LNCaP clone FGC (cell line): Measurements from ENCODE around the gene TAB2.

ENCODE experiments used
- DNase-seq: peaks from one replicate; pipeline ENCODE4 v3.0.0-alpha.2; 2011; ENCODE audit warnings: low read depth
- H3K4me3 ChIP-seq: 2 replicates; pipeline ENCODE4 v1.5.1; 2011; ENCODE audit warnings: mild to moderate bottlenecking, low read depth, low read length, control low read depth
- CTCF ChIP-seq: IDR thresholded peaks from 2 replicates; pipeline ENCODE4 v1.5.1; 2012; ENCODE audit warnings: mild to moderate bottlenecking; ENCODE audit not compliant: control insufficient read depth, insufficient read depth; ENCODE audit errors: extremely low read depth

The TAB2 gene

GRCh38 chr6:149289966-149290365 is 27.5 kb upstream of the TAB2 start:
- no peak for DNase-seq
- no peak for TF ChIP-seq CTCF
- H3K4me3 ChIP-seq, result no peak overlapping the region

GRCh38 chr6:149293244-149293643 is 24.3 kb upstream of the TAB2 start:
- TF ChIP-seq CTCF, result no peak
- no peak for DNase-seq
- H3K4me3 ChIP-seq, result no peak overlapping the region

- TF ChIP-seq CTCF, result no peak
- no peak for DNase-seq
- no peak overlapping the region for H3K4me3 ChIP-seq
Observed at GRCh38 chr6:149300563-149300962, 16.9 kb upstream of the TAB2 start.

GRCh38 chr6:149302723-149303122 is 14.8 kb upstream of the TAB2 start:
- no peak for TF ChIP-seq CTCF
- H3K4me3 ChIP-seq, result no peak overlapping the region
- no peak for DNase-seq

- DNase-seq, result no peak
- TF ChIP-seq CTCF, result no peak
- no peak overlapping the region for H3K4me3 ChIP-seq
Observed at GRCh38 chr6:149303468-149303867, 14.0 kb upstream of the TAB2 start.

GRCh38 chr6:149305372-149305771 is 12.1 kb upstream of the TAB2 start:
- H3K4me3 ChIP-seq, result no peak overlapping the region
- DNase-seq, result no peak
- TF ChIP-seq CTCF, result no peak

- no peak for DNase-seq
- H3K4me3 ChIP-seq, result no peak overlapping the region
- TF ChIP-seq CTCF, result no peak
Observed at GRCh38 chr6:149306967-149307366, 10.5 kb upstream of the TAB2 start.
